ENCODE measurements around the gene CHCHD10. TPM values are rescaled to one million over a fixed set of nuclear protein-coding genes. Genes with fewer than 3 reads are reported as not detected.

Gene CHCHD10
- total RNA-seq, 1 experiment from 2014 or later = 198 TPM

GRCh38 chr22:23803001-23803819, 35.4 kb upstream of the CHCHD10 start:
- H3K4me3 Mint-ChIP-seq = no peak overlapping the region
- ATAC-seq = no peak
- peak overlapping the region; percentile 76 for H3K27ac Mint-ChIP-seq
- peaks cover 75% of the 10 kb centered on the region for H3K36me3 Mint-ChIP-seq
- ChIA-PET POLR2A (no interaction called here), CTCF (interaction anchor here (1.1 to 1.4 kb wide), 2 partner anchors 34 to 47 kb away, joined by 3 to 4 read pairs; no protein-coding TSS in a partner anchor)
- TF ChIP-seq ESRRA (CRISPR knock-in tag; IDR thresholded peaks at IDR 0.05; ENCODE audit: borderline replicate concordance) (no peak), ZNF317 (CRISPR knock-in tag; IDR thresholded peaks at IDR 0.05; ENCODE audit: borderline replicate concordance, low read depth) (no peak), KAT7 (CRISPR knock-in tag; IDR thresholded peaks at IDR 0.05; ENCODE audit: borderline replicate concordance) (no peak), SOX15 (CRISPR knock-in tag; IDR thresholded peaks at IDR 0.05) (no peak), ETV6 (CRISPR knock-in tag; IDR thresholded peaks at IDR 0.05) (no peak), NR1H2 (CRISPR knock-in tag; IDR thresholded peaks at IDR 0.05) (no peak), OVOL2 (CRISPR knock-in tag; IDR thresholded peaks at IDR 0.05; ENCODE audit: borderline replicate concordance) (no peak), MYBL2 (CRISPR knock-in tag; IDR thresholded peaks at IDR 0.05) (no peak), ZNF671 (CRISPR knock-in tag; IDR thresholded peaks at IDR 0.05) (no peak)
- TF ChIP-seq, protein P1, sequence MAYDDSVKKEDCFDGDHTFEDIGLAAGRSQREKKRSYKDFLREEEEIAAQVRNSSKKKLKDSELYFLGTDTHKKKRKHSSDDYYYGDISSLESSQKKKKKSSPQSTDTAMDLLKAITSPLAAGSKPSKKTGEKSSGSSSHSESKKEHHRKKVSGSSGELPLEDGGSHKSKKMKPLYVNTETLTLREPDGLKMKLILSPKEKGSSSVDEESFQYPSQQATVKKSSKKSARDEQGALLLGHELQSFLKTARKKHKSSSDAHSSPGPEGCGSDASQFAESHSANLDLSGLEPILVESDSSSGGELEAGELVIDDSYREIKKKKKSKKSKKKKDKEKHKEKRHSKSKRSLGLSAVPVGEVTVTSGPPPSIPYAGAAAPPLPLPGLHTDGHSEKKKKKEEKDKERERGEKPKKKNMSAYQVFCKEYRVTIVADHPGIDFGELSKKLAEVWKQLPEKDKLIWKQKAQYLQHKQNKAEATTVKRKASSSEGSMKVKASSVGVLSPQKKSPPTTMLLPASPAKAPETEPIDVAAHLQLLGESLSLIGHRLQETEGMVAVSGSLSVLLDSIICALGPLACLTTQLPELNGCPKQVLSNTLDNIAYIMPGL (CRISPR knock-in tag; IDR thresholded peaks at IDR 0.05) = no peak
- no peaks in the 10 kb centered on the region for H3K27me3 Mint-ChIP-seq (ENCODE audit: low read depth)
- H3K9me3 Mint-ChIP-seq = no peaks in the 10 kb centered on the region
- H3K4me1 Mint-ChIP-seq = peaks cover 6% of the 10 kb centered on the region; the same call in 1 of the 2 replicates
- no peak for DNase-seq (ENCODE audit: low spot score)

DNA sequence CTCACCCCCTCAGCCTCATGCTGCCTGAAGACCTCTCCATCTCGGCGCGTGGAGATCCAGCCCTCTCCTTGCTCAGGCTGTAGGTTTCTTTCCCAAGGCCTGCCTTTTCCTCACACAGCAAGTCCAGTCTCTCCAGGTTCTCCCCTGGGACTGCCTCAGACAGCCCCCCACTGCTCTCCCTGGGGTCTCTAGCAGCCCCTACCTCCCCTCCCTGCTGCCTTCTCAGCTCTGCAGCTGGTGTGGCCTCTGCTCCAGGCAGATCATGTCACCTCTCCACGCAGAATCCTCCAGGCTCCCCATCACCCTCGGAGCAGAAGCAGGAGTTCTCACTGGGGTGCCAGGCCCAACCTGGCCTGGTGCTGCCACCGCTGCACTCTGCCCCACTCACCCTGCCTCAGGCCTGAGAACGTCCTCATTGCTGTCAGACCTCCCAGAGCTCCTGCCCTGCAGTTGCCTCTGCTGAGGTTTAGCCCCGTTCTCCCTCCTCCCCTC, 34.2 kb upstream of the CHCHD10 start:
- ChIA-PET POLR2A (no interaction called here), CTCF (interaction anchor here (1.1 kb wide), 1 partner anchor 48 kb away, joined by 4 read pairs; no protein-coding TSS in a partner anchor)
- TF ChIP-seq ZNF219 (CRISPR knock-in tag; IDR thresholded peaks at IDR 0.05; ENCODE audit: borderline replicate concordance) = no peak
- TF ChIP-seq, protein P2, sequence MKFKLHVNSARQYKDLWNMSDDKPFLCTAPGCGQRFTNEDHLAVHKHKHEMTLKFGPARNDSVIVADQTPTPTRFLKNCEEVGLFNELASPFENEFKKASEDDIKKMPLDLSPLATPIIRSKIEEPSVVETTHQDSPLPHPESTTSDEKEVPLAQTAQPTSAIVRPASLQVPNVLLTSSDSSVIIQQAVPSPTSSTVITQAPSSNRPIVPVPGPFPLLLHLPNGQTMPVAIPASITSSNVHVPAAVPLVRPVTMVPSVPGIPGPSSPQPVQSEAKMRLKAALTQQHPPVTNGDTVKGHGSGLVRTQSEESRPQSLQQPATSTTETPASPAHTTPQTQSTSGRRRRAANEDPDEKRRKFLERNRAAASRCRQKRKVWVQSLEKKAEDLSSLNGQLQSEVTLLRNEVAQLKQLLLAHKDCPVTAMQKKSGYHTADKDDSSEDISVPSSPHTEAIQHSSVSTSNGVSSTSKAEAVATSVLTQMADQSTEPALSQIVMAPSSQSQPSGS (CRISPR knock-in tag; IDR thresholded peaks at IDR 0.05; ENCODE audit: borderline replicate concordance, low read depth) = no peak
- TF ChIP-seq STAT6 (CRISPR knock-in tag; conservative IDR thresholded peaks at IDR 0.05; ENCODE audit: low read depth) = no peak
- TF ChIP-seq NFYB (CRISPR knock-in tag; conservative IDR thresholded peaks at IDR 0.05; ENCODE audit: low read depth) = no peak
- TF ChIP-seq, protein P3, sequence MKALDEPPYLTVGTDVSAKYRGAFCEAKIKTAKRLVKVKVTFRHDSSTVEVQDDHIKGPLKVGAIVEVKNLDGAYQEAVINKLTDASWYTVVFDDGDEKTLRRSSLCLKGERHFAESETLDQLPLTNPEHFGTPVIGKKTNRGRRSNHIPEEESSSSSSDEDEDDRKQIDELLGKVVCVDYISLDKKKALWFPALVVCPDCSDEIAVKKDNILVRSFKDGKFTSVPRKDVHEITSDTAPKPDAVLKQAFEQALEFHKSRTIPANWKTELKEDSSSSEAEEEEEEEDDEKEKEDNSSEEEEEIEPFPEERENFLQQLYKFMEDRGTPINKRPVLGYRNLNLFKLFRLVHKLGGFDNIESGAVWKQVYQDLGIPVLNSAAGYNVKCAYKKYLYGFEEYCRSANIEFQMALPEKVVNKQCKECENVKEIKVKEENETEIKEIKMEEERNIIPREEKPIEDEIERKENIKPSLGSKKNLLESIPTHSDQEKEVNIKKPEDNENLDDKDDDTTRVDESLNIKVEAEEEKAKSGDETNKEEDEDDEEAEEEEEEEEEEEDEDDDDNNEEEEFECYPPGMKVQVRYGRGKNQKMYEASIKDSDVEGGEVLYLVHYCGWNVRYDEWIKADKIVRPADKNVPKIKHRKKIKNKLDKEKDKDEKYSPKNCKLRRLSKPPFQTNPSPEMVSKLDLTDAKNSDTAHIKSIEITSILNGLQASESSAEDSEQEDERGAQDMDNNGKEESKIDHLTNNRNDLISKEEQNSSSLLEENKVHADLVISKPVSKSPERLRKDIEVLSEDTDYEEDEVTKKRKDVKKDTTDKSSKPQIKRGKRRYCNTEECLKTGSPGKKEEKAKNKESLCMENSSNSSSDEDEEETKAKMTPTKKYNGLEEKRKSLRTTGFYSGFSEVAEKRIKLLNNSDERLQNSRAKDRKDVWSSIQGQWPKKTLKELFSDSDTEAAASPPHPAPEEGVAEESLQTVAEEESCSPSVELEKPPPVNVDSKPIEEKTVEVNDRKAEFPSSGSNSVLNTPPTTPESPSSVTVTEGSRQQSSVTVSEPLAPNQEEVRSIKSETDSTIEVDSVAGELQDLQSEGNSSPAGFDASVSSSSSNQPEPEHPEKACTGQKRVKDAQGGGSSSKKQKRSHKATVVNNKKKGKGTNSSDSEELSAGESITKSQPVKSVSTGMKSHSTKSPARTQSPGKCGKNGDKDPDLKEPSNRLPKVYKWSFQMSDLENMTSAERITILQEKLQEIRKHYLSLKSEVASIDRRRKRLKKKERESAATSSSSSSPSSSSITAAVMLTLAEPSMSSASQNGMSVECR (CRISPR knock-in tag; IDR thresholded peaks at IDR 0.05; ENCODE audit: borderline replicate concordance) = no peak
- no peak for TF ChIP-seq ZNF138 (CRISPR knock-in tag; conservative IDR thresholded peaks at IDR 0.05)
- no peak for DNase-seq (ENCODE audit: low spot score)
- ATAC-seq = no peak
- Mint-ChIP-seq H3K9me3 (no peaks in the 10 kb centered on the region), H3K27me3 (ENCODE audit: low read depth) (no peaks in the 10 kb centered on the region), H3K27ac (peak overlapping the region; percentile 63; the same call in 1 of the 2 replicates), H3K4me3 (no peak overlapping the region), H3K36me3 (peaks cover 74% of the 10 kb centered on the region), H3K4me1 (peaks cover 6% of the 10 kb centered on the region; the same call in 1 of the 2 replicates)
